Thoracic aorta (tissue), 2 donors: ENCODE measurements around the gene TNFRSF6B. TPM values are rescaled to one million over a fixed set of nuclear protein-coding genes. Genes with fewer than 3 reads are reported as not detected.
"Not testable (repeated sequence)": the region's sequence is repeated elsewhere in the genome, so short reads cannot be mapped to it uniquely, and the experiment has no call there.

ENCODE experiments used
- ATAC-seq: fragments of 150-250 bp; one replicate; pipeline ENCODE4 v1.8.0; 2017; ENCODE audit warnings: low read depth; ENCODE audit not compliant: insufficient number of reproducible peaks, low FRiP score
- DNase-seq: peaks from one replicate; pipeline ENCODE4 v3.0.0-alpha.2; 2020; ENCODE audit warnings: low spot score
- H3K27ac ChIP-seq, 2 donors: fragments of 200-600 bp; sonication (generic); 1 replicate in 1 of 2; 2 replicates in 1 of 2; pipeline ENCODE4 v1.5.1; 2016; ENCODE audit warnings: mild to moderate bottlenecking in 2 of 2, moderate library complexity in 2 of 2
- H3K27me3 ChIP-seq: fragments of 200-600 bp; sonication (generic); replicated peaks from 2 replicates; pipeline ENCODE4 v1.6.0; 2016; ENCODE audit warnings: mild to moderate bottlenecking; ENCODE audit not compliant: insufficient read depth
- H3K36me3 ChIP-seq: fragments of 200-600 bp; sonication (generic); one replicate; pipeline ENCODE4 v1.5.1; 2016
- H3K4me1 ChIP-seq, 2 donors: fragments of 200-600 bp; sonication (generic); 1 replicate in 1 of 2; 2 replicates in 1 of 2; pipeline versions ENCODE4 v1.5.1 to v1.6.0; 2016; ENCODE audit warnings: low read depth in 2 of 2, mild to moderate bottlenecking in 1 of 2; ENCODE audit not compliant: control insufficient read depth in 1 of 2
- H3K4me3 ChIP-seq: fragments of 200-600 bp; sonication (generic); 2 replicates; pipeline ENCODE4 v1.5.1; 2016; ENCODE audit warnings: mild to moderate bottlenecking
- H3K9me3 ChIP-seq: fragments of 200-600 bp; sonication (generic); 2 replicates; pipeline ENCODE4 v1.5.1; 2016
- CTCF ChIP-seq: fragments of 200-600 bp; sonication (generic); IDR thresholded peaks from one replicate; pipeline ENCODE4 v1.5.1; 2019; ENCODE audit warnings: antibody characterized with exemption
- total RNA-seq, 2 donors: library from RNA; depleted of rRNA; stranded (reverse); fragments of >200 nt; gene quantifications; one replicate each; pipeline versions ENCODE4 v1.1.0 to v1.2.3, GENCODE V29; 2016

Gene TNFRSF6B
- total RNA-seq, 2 donors from 2014 or later = 32.9 to 98.9 TPM

GRCh38 chr20:63664143-63664851, 32.2 kb upstream of the TNFRSF6B start:
- Histone ChIP-seq H3K4me3 (no peak overlapping the region), H3K9me3 (no peaks in the 10 kb centered on the region), H3K27ac (no peak overlapping the region), H3K36me3 (peaks cover 40% of the 10 kb centered on the region), H3K27me3 (no peaks in the 10 kb centered on the region), H3K4me1 (peaks cover 3 to 5% of the 10 kb centered on the region in 2 donors)
- DNase-seq = no peak
- no peak for ATAC-seq
- no peak for TF ChIP-seq CTCF

- Histone ChIP-seq H3K4me3 (no peak overlapping the region), H3K36me3 (peaks cover 40% of the 10 kb centered on the region), H3K9me3 (no peaks in the 10 kb centered on the region), H3K27me3 (no peaks in the 10 kb centered on the region), H3K27ac (no peak overlapping the region), H3K4me1 (no peaks in the 10 kb centered on the region)
- TF ChIP-seq CTCF = no peak
- no peak for ATAC-seq
- DNase-seq = no peak
Measured at GRCh38 chr20:63664861-63665594, 31.4 kb upstream of the TNFRSF6B start.

- ATAC-seq (no peak), DNase-seq (no peak)
- Histone ChIP-seq H3K4me1 (no peaks in the 10 kb centered on the region), H3K36me3 (peaks cover 40% of the 10 kb centered on the region), H3K27me3 (no peaks in the 10 kb centered on the region), H3K4me3 (no peak overlapping the region), H3K9me3 (no peaks in the 10 kb centered on the region), H3K27ac (no peak overlapping the region)
- no peak for TF ChIP-seq CTCF
Measured at GRCh38 chr20:63665708-63666107, 30.7 kb upstream of the TNFRSF6B start.

GRCh38 chr20:63667858-63668257, 28.6 kb upstream of the TNFRSF6B start:
- Histone ChIP-seq H3K4me3 (no peak overlapping the region), H3K9me3 (no peaks in the 10 kb centered on the region), H3K36me3 (peaks cover 24% of the 10 kb centered on the region), H3K27me3 (no peaks in the 10 kb centered on the region), H3K27ac (no peak overlapping the region), H3K4me1 (no peaks in the 10 kb centered on the region)
- DNase-seq (no peak), ATAC-seq (no peak)
- no peak for TF ChIP-seq CTCF

GRCh38 chr20:63668351-63668750, 28.1 kb upstream of the TNFRSF6B start:
- no peak for ATAC-seq
- Histone ChIP-seq H3K4me3 (no peak overlapping the region), H3K4me1 (no peaks in the 10 kb centered on the region), H3K36me3 (peaks cover 22% of the 10 kb centered on the region), H3K27ac (no peak overlapping the region), H3K27me3 (no peaks in the 10 kb centered on the region), H3K9me3 (no peaks in the 10 kb centered on the region)
- no peak for TF ChIP-seq CTCF
- no peak for DNase-seq

GRCh38 chr20:63671695-63672094, 24.8 kb upstream of the TNFRSF6B start:
- H3K4me3 ChIP-seq, H3K9me3 ChIP-seq, ATAC-seq, H3K4me1 ChIP-seq, DNase-seq, H3K27ac ChIP-seq, H3K27me3 ChIP-seq: not testable (repeated sequence)
- H3K36me3 ChIP-seq = peaks cover 20% of the 10 kb centered on the region
